ENCODE results near the gene ENPP3.
"Not testable (repeated sequence)": the region's sequence is repeated elsewhere in the genome, so short reads cannot be mapped to it uniquely, and the experiment has no call there.

The ENPP3 gene

GRCh38 chr6:131736811-131737210 lies 99.7 kb downstream of the ENPP3 start:
- DNase-seq (ENCODE audit: insufficient read length, low spot score) (no peak), FAIRE-seq (no peak)
- TF ChIP-seq POLR2AphosphoS5 (IDR thresholded peaks at IDR 0.05; ENCODE audit: low read depth, low read length) (no peak), SPI1 (IDR thresholded peaks at IDR 0.05; ENCODE audit: low read depth, low read length) (no peak), POLR2A (IDR thresholded peaks at IDR 0.05; ENCODE audit: low read depth, low read length) (no peak)

GRCh38 chr6:131739136-131739535 lies 102.0 kb downstream of the ENPP3 start:
- no peak for FAIRE-seq
- TF ChIP-seq TAF1 (IDR thresholded peaks at IDR 0.05; ENCODE audit: low read depth, low read length) = no peak
- no peak for TF ChIP-seq POLR2AphosphoS5 (IDR thresholded peaks at IDR 0.05; ENCODE audit: low read depth, low read length)
- no peak for TF ChIP-seq PAX5 (IDR thresholded peaks at IDR 0.05; ENCODE audit: insufficient read depth, low read length, severe bottlenecking)
- TF ChIP-seq POLR2A (IDR thresholded peaks at IDR 0.05; ENCODE audit: low read depth, low read length) = no peak
- no peak for TF ChIP-seq SPI1 (IDR thresholded peaks at IDR 0.05; ENCODE audit: low read depth, low read length)
- no peak for TF ChIP-seq POU2F2 (IDR thresholded peaks at IDR 0.05; ENCODE audit: low read depth, low read length)

GRCh38 chr6:131740161-131740560 lies 103.1 kb downstream of the ENPP3 start:
- FAIRE-seq (no peak), DNase-seq (ENCODE audit: insufficient read length, low spot score) (no peak)
- TF ChIP-seq POLR2AphosphoS5 (IDR thresholded peaks at IDR 0.05; ENCODE audit: low read depth, low read length) = no peak
- TF ChIP-seq POU2F2 (IDR thresholded peaks at IDR 0.05; ENCODE audit: low read depth, low read length) = no peak
- no peak for TF ChIP-seq SPI1 (IDR thresholded peaks at IDR 0.05; ENCODE audit: low read depth, low read length)
- no peak for TF ChIP-seq POLR2A (IDR thresholded peaks at IDR 0.05; ENCODE audit: low read depth, low read length)
- no peak for TF ChIP-seq PAX5 (IDR thresholded peaks at IDR 0.05; ENCODE audit: insufficient read depth, low read length, severe bottlenecking)
- TF ChIP-seq TAF1 (IDR thresholded peaks at IDR 0.05; ENCODE audit: low read depth, low read length) = no peak

More at GRCh38 chr6:131739136-131739535, 102.0 kb downstream of the ENPP3 start:
- no peak for DNase-seq (ENCODE audit: insufficient read length, low spot score)

GRCh38 chr6:131741688-131742393 lies 104.7 kb downstream of the ENPP3 start:
- DNase-seq (ENCODE audit: insufficient read length, low spot score) (no peak), FAIRE-seq (no peak)
- TF ChIP-seq SPI1 (IDR thresholded peaks at IDR 0.05; ENCODE audit: low read depth, low read length) = no peak

GRCh38 chr6:131744432-131745287 lies 107.6 kb downstream of the ENPP3 start:
- FAIRE-seq = no peak
- DNase-seq (ENCODE audit: insufficient read length, low spot score) = no peak
- no peak for TF ChIP-seq POU2F2 (IDR thresholded peaks at IDR 0.05; ENCODE audit: low read depth, low read length)
- TF ChIP-seq TAF1 (IDR thresholded peaks at IDR 0.05; ENCODE audit: low read depth, low read length) = no peak
- no peak for TF ChIP-seq PAX5 (IDR thresholded peaks at IDR 0.05; ENCODE audit: insufficient read depth, low read length, severe bottlenecking)
- no peak for TF ChIP-seq POLR2A (IDR thresholded peaks at IDR 0.05; ENCODE audit: low read depth, low read length)
- TF ChIP-seq SPI1 (IDR thresholded peaks at IDR 0.05; ENCODE audit: low read depth, low read length) = no peak
- TF ChIP-seq POLR2AphosphoS5 (IDR thresholded peaks at IDR 0.05; ENCODE audit: low read depth, low read length) = no peak

- no peak for DNase-seq (ENCODE audit: insufficient read length, low spot score)
- no peak for FAIRE-seq
- TF ChIP-seq POLR2A (IDR thresholded peaks at IDR 0.05; ENCODE audit: low read depth, low read length) (no peak), TAF1 (IDR thresholded peaks at IDR 0.05; ENCODE audit: low read depth, low read length) (no peak), SPI1 (IDR thresholded peaks at IDR 0.05; ENCODE audit: low read depth, low read length) (no peak), POLR2AphosphoS5 (IDR thresholded peaks at IDR 0.05; ENCODE audit: low read depth, low read length) (no peak), POU2F2 (IDR thresholded peaks at IDR 0.05; ENCODE audit: low read depth, low read length) (no peak), PAX5 (IDR thresholded peaks at IDR 0.05; ENCODE audit: insufficient read depth, low read length, severe bottlenecking) (no peak)
These were observed 108.4 kb downstream of the ENPP3 start for GRCh38 chr6:131745476-131745875.

GRCh38 chr6:131747821-131748353 lies 110.8 kb downstream of the ENPP3 start:
- FAIRE-seq (no peak), DNase-seq (ENCODE audit: insufficient read length, low spot score) (no peak)
- TF ChIP-seq TAF1 (IDR thresholded peaks at IDR 0.05; ENCODE audit: low read depth, low read length) (no peak), POLR2AphosphoS5 (IDR thresholded peaks at IDR 0.05; ENCODE audit: low read depth, low read length) (no peak), PAX5 (IDR thresholded peaks at IDR 0.05; ENCODE audit: insufficient read depth, low read length, severe bottlenecking) (no peak), POU2F2 (IDR thresholded peaks at IDR 0.05; ENCODE audit: low read depth, low read length) (no peak), SPI1 (IDR thresholded peaks at IDR 0.05; ENCODE audit: low read depth, low read length) (no peak), POLR2A (IDR thresholded peaks at IDR 0.05; ENCODE audit: low read depth, low read length) (no peak)

GRCh38 chr6:131749023-131749422 lies 111.9 kb downstream of the ENPP3 start:
- no peak for FAIRE-seq
- no peak for TF ChIP-seq TAF1 (IDR thresholded peaks at IDR 0.05; ENCODE audit: low read depth, low read length)
- TF ChIP-seq SPI1 (IDR thresholded peaks at IDR 0.05; ENCODE audit: low read depth, low read length) = no peak
- TF ChIP-seq POLR2AphosphoS5 (IDR thresholded peaks at IDR 0.05; ENCODE audit: low read depth, low read length) = no peak
- TF ChIP-seq POLR2A (IDR thresholded peaks at IDR 0.05; ENCODE audit: low read depth, low read length) = no peak
- TF ChIP-seq POU2F2 (IDR thresholded peaks at IDR 0.05; ENCODE audit: low read depth, low read length) = no peak
- TF ChIP-seq PAX5 (IDR thresholded peaks at IDR 0.05; ENCODE audit: insufficient read depth, low read length, severe bottlenecking) = no peak
- DNase-seq (ENCODE audit: insufficient read length, low spot score) = no peak

GRCh38 chr6:131751012-131751715 lies 114.1 kb downstream of the ENPP3 start:
- DNase-seq (ENCODE audit: insufficient read length, low spot score); FAIRE-seq: not testable (repeated sequence)

Measured in GM12891 (cell line).